Thymus (tissue), 11 donors: ENCODE data around the gene ZC3HAV1L. TPM values are rescaled to one million over a fixed set of nuclear protein-coding genes. Genes with fewer than 3 reads are reported as not detected.
A peak's percentile ranks its signal among the peaks of the same experiment; 100 is the strongest.

Source experiments
- DNase-seq, 9 donors: peaks; one replicate each; pipeline ENCODE4 v3.0.0-alpha.2; 2013; ENCODE audit warnings: low spot score in 9 of 9, low read depth in 6 of 9, missing footprints in 1 of 9
- H3K27ac ChIP-seq, 2 donors: one replicate each; pipeline ENCODE4 v1.5.1; 2013; ENCODE audit warnings: control low read depth in 1 of 2, low read depth in 1 of 2, low read length in 1 of 2, mild to moderate bottlenecking in 1 of 2, moderate library complexity in 1 of 2
- H3K27me3 ChIP-seq, 2 donors: one replicate each; pipeline ENCODE4 v1.5.1; 2013; ENCODE audit warnings: low read length in 1 of 2; ENCODE audit not compliant: control insufficient read depth in 2 of 2, insufficient read depth in 1 of 2
- H3K36me3 ChIP-seq, 2 donors: one replicate each; pipeline ENCODE4 v1.5.1; 2013; ENCODE audit warnings: low read length in 1 of 2, mild to moderate bottlenecking in 1 of 2, moderate library complexity in 1 of 2; ENCODE audit not compliant: control insufficient read depth in 2 of 2, insufficient read depth in 2 of 2
- H3K4me1 ChIP-seq, 2 donors: one replicate each; pipeline ENCODE4 v1.5.1; 2013; ENCODE audit warnings: low read length in 2 of 2; ENCODE audit not compliant: control insufficient read depth in 2 of 2, insufficient read depth in 2 of 2
- H3K4me3 ChIP-seq, 2 donors: one replicate each; pipeline ENCODE4 v1.5.1; 2013; ENCODE audit warnings: low read length in 2 of 2, control low read depth in 1 of 2, mild to moderate bottlenecking in 1 of 2
- H3K9me3 ChIP-seq, 2 donors: one replicate each; pipeline ENCODE4 v1.5.1; 2013; ENCODE audit warnings: low read length in 1 of 2, mild to moderate bottlenecking in 1 of 2; ENCODE audit not compliant: control insufficient read depth in 2 of 2, insufficient read depth in 1 of 2
- WGBS: extraction: QIAGEN DNeasy Blood & Tissue Kit; methylation state at CpG from one replicate; pipeline ENCODE4 v1.1.7; 2013; 5-methylcytosine and 5-hydroxymethylcytosine counted together
- polyA plus RNA-seq: library from polyadenylated mRNA; stranded (reverse); fragments of 200-250 nt; gene quantifications from one replicate; pipeline ENCODE4 v1.2.3, GENCODE V29; 2013
- total RNA-seq: library from RNA; stranded (reverse); fragments of 120-200 nt; gene quantifications from one replicate; pipeline ENCODE4 v1.2.4, GENCODE V29; 2013
- donor health status: healthy.

ZC3HAV1L gene
- total and polyA plus RNA-seq, 2 donors, result 0.50 to 4.5 TPM

GRCh38 chr7:139075871-139076686 lies 40.2 kb upstream of the ZC3HAV1L start:
- no peak overlapping the region for H3K27ac ChIP-seq
- H3K4me1 ChIP-seq, result peaks cover 0 to 21% of the 10 kb centered on the region in 2 donors

GRCh38 chr7:139075031-139075652 lies 39.3 kb upstream of the ZC3HAV1L start:
- peak in 8 of 9 donors; percentile 67 to 90 (median 81) for DNase-seq
- 47% methylated on average over 9 of the region's 9 CpGs for WGBS
- no peak overlapping the region for H3K4me3 ChIP-seq
- peaks cover 0 to 24% of the 10 kb centered on the region in 2 donors for H3K4me1 ChIP-seq
- no peaks in the 10 kb centered on the region for H3K27me3 ChIP-seq
- H3K9me3 ChIP-seq, result peaks cover 0 to 2% of the 10 kb centered on the region in 2 donors
- H3K36me3 ChIP-seq, result peaks cover 73 to 91% of the 10 kb centered on the region in 2 donors
- H3K27ac ChIP-seq, result peak overlapping the region; percentile 14 to 64

More at GRCh38 chr7:139075871-139076686, 40.2 kb upstream of the ZC3HAV1L start:
- H3K4me3 ChIP-seq, result no peak overlapping the region
- H3K9me3 ChIP-seq, result peaks cover 0 to 2% of the 10 kb centered on the region in 2 donors
- H3K27me3 ChIP-seq, result no peaks in the 10 kb centered on the region
- H3K36me3 ChIP-seq, result peaks cover 79 to 93% of the 10 kb centered on the region in 2 donors
- WGBS, result 95% methylated on average over 11 of the region's 11 CpGs
- no peak for DNase-seq

- 76% methylated on average over 8 of the region's 8 CpGs for WGBS
- no peak overlapping the region for H3K27ac ChIP-seq
- no peak overlapping the region for H3K4me3 ChIP-seq
- peaks cover 0 to 2% of the 10 kb centered on the region in 2 donors for H3K9me3 ChIP-seq
- DNase-seq, result no peak
- H3K27me3 ChIP-seq, result no peaks in the 10 kb centered on the region
- H3K4me1 ChIP-seq, result peaks cover 0 to 24% of the 10 kb centered on the region in 2 donors
- H3K36me3 ChIP-seq, result peaks cover 72 to 91% of the 10 kb centered on the region in 2 donors
Measured at GRCh38 chr7:139072796-139073195, 37.0 kb upstream of the ZC3HAV1L start.

- peaks cover 0 to 24% of the 10 kb centered on the region in 2 donors for H3K4me1 ChIP-seq
Measured at GRCh38 chr7:139071680-139072079, 35.8 kb upstream of the ZC3HAV1L start.

GRCh38 chr7:139068544-139069399 lies 32.9 kb upstream of the ZC3HAV1L start:
- no peaks in the 10 kb centered on the region for H3K27me3 ChIP-seq
- 98% methylated on average over 9 of the region's 9 CpGs for WGBS
- peaks cover 0 to 21% of the 10 kb centered on the region in 2 donors for H3K4me1 ChIP-seq
- peaks cover 76 to 96% of the 10 kb centered on the region in 2 donors for H3K36me3 ChIP-seq
- H3K4me3 ChIP-seq, result no peak overlapping the region
- peaks cover 0 to 2% of the 10 kb centered on the region in 2 donors for H3K9me3 ChIP-seq
- no peak overlapping the region for H3K27ac ChIP-seq
- no peak for DNase-seq

More at GRCh38 chr7:139071680-139072079, 35.8 kb upstream of the ZC3HAV1L start:
- peak in 2 of 9 donors; percentile 18 to 46 for DNase-seq
- Histone ChIP-seq H3K9me3 (peaks cover 0 to 2% of the 10 kb centered on the region in 2 donors), H3K4me3 (no peak overlapping the region), H3K27me3 (no peaks in the 10 kb centered on the region), H3K36me3 (peaks cover 66 to 92% of the 10 kb centered on the region in 2 donors), H3K27ac (peak overlapping the region in 1 of 2 donors; percentile 15)
- 35% methylated on average over 3 of the region's 3 CpGs for WGBS

GRCh38 chr7:139066315-139066714 lies 30.5 kb upstream of the ZC3HAV1L start:
- Histone ChIP-seq H3K36me3 (peaks cover 76 to 93% of the 10 kb centered on the region in 2 donors), H3K27me3 (no peaks in the 10 kb centered on the region), H3K27ac (no peak overlapping the region), H3K4me3 (no peak overlapping the region), H3K9me3 (peaks cover 0 to 2% of the 10 kb centered on the region in 2 donors), H3K4me1 (peaks cover 0 to 4% of the 10 kb centered on the region in 2 donors)
- WGBS, result 97% methylated on average over 9 of the region's 9 CpGs
- no peak for DNase-seq

GRCh38 chr7:139065323-139065722 lies 29.5 kb upstream of the ZC3HAV1L start:
- 98% methylated on average over 11 of the region's 11 CpGs for WGBS

GRCh38 chr7:139061416-139061815 lies 25.6 kb upstream of the ZC3HAV1L start:
- H3K27ac ChIP-seq, result no peak overlapping the region
- no peaks in the 10 kb centered on the region for H3K27me3 ChIP-seq
- 89% methylated on average over 5 of the region's 5 CpGs for WGBS
- no peaks in the 10 kb centered on the region for H3K9me3 ChIP-seq
- no peak overlapping the region for H3K4me3 ChIP-seq
- peaks cover 73 to 91% of the 10 kb centered on the region in 2 donors for H3K36me3 ChIP-seq
- no peak for DNase-seq
- H3K4me1 ChIP-seq, result no peaks in the 10 kb centered on the region

More at GRCh38 chr7:139065323-139065722, 29.5 kb upstream of the ZC3HAV1L start:
- Histone ChIP-seq H3K9me3 (peaks cover 0 to 2% of the 10 kb centered on the region in 2 donors), H3K4me1 (no peaks in the 10 kb centered on the region), H3K27ac (no peak overlapping the region), H3K36me3 (peaks cover 81 to 95% of the 10 kb centered on the region in 2 donors), H3K4me3 (no peak overlapping the region), H3K27me3 (no peaks in the 10 kb centered on the region)
- DNase-seq, result no peak
